T-helper 2 cell treated with Interferon-gamma antibody and Interleukin-4, amounts not matched to agents 5 μg/mL and 100 μg/mL, for 36 hours (primary cell): ENCODE results near the gene NKX2-8.

Experiments
- DNase-seq: peaks from one replicate; pipeline ENCODE4 v3.0.0; 2021; ENCODE audit warnings: low spot score
- H3K27ac Mint-ChIP-seq: one replicate; pipeline ENCODE4 v1.8.0; 2021; ENCODE audit warnings: mild to moderate bottlenecking, mixed read lengths
- H3K27me3 Mint-ChIP-seq: one replicate; pipeline ENCODE4 v1.8.0; 2021; ENCODE audit warnings: low read depth, mixed read lengths
- H3K36me3 Mint-ChIP-seq: one replicate; pipeline ENCODE4 v1.8.0; 2021; ENCODE audit warnings: low read depth, mixed read lengths
- H3K4me1 Mint-ChIP-seq: one replicate; pipeline ENCODE4 v1.8.0; 2021; ENCODE audit warnings: low read depth, mixed read lengths
- H3K4me3 Mint-ChIP-seq: one replicate; pipeline ENCODE4 v1.8.0; 2022; ENCODE audit warnings: mild to moderate bottlenecking, moderate library complexity, mixed read lengths
- H3K9me3 Mint-ChIP-seq: one replicate; pipeline ENCODE4 v1.8.0; 2021; ENCODE audit warnings: mixed read lengths

The NKX2-8 gene

DNA sequence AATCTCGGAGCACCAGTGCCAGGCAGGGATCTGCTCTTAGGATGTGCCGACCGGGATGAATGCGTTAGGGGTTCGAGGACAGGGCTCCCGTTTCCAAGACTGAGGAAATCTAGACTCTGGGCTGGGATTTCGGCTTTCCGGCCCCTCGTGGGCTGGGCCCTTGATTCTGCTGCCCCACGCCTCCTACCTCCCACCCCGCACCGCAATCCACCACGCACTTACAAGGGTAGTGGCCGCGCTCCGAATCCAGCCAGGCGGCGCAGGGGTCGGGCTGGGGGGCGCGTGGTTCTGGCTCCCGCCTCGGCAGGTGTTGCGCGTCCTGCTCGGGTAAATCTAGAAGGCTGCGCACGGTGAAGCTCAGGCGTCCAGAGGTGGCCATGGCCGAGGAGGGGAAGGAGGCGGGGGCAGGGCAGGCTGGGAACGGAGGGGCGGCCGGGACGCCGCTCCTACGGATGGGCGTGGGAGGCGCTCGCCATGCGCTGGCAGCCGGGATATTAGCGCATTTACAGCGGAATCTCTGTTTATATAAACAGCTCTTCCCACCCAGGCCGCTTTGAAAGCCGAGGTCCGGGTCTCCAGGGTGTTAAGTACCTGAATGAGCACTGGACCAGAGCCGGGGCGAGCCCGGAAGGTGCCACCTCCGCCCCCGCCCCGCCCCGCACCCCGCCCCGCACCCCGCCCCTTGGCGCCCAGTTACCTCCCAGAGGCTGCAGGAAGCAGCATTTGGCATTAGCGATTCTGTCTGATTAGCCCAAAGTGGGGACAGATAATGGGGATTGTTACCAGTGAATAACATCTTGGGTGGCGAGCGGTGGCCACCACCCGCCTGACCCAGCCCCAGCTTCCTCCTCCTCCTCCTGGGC lies at the start of gene NKX2-8:
Gene NKX2-8, minus strand, starts transcription at position 604 of the 863 bp plus-strand sequence. Its CDS starts 225 bp downstream, at position 379.
- Mint-ChIP-seq H3K27ac (no peak within 1 kb of the TSS), H3K9me3 (no peaks in the 10 kb centered on the region), H3K4me1 (no peaks in the 10 kb centered on the region), H3K27me3 (peaks cover 76% of the 10 kb centered on the region), H3K4me3 (no peak within 1 kb of the TSS), H3K36me3 (no peaks in the 10 kb centered on the region)
- DNase-seq, result no peak

DNA sequence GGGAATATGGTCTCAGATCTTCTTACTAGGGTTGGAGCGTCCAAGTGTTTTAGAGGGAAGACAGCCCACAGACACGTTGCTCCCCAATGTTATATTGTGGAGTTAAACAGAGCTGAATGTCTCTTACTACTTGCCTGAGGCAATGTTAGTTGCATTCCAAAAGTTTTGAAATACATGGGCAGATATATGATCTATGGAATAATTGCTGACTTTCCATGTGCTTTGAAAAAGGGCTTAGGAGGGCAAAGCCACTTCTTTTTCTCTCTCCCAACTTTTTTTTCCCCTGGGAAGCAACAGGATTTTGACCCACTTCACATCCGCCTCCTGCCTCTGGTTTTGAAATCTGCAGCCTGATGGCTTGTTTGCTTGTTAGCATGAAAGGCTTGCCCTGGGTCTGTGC lies 45.6 kb upstream of the NKX2-8 start:
- Mint-ChIP-seq H3K36me3 (no peaks in the 10 kb centered on the region), H3K4me1 (no peaks in the 10 kb centered on the region), H3K9me3 (no peaks in the 10 kb centered on the region), H3K27me3 (no peaks in the 10 kb centered on the region), H3K4me3 (no peak overlapping the region), H3K27ac (no peak overlapping the region)
- no peak for DNase-seq

DNA sequence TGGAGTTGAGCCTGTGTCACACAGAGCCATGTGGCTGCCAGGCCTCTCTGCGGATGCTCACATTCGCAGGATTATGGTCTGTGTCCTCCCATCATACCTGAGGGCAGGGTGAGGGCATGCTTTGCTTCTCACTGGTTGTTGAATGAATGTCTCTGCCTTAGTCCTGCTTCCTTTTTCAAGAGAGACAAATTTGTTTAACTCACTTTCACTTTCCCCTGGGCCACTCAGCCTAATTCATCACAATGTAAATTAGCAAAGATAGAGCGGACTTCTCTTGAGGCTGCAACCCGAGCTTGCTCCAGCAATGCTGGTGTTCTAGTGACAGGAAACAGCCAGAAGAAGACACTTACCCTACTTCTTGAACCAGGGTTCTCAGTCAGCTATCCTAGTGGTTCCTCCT lies 43.7 kb upstream of the NKX2-8 start:
- DNase-seq, result no peak
- Mint-ChIP-seq H3K9me3 (no peaks in the 10 kb centered on the region), H3K4me3 (no peak overlapping the region), H3K4me1 (no peaks in the 10 kb centered on the region), H3K27ac (no peak overlapping the region), H3K36me3 (no peaks in the 10 kb centered on the region), H3K27me3 (no peaks in the 10 kb centered on the region)

GRCh38 chr14:36625436-36625835 lies 43.0 kb upstream of the NKX2-8 start:
- no peak for DNase-seq
- H3K4me1 Mint-ChIP-seq, result no peaks in the 10 kb centered on the region
- no peak overlapping the region for H3K4me3 Mint-ChIP-seq
- no peaks in the 10 kb centered on the region for H3K27me3 Mint-ChIP-seq
- H3K27ac Mint-ChIP-seq, result no peak overlapping the region
- no peaks in the 10 kb centered on the region for H3K36me3 Mint-ChIP-seq
- no peaks in the 10 kb centered on the region for H3K9me3 Mint-ChIP-seq

DNA sequence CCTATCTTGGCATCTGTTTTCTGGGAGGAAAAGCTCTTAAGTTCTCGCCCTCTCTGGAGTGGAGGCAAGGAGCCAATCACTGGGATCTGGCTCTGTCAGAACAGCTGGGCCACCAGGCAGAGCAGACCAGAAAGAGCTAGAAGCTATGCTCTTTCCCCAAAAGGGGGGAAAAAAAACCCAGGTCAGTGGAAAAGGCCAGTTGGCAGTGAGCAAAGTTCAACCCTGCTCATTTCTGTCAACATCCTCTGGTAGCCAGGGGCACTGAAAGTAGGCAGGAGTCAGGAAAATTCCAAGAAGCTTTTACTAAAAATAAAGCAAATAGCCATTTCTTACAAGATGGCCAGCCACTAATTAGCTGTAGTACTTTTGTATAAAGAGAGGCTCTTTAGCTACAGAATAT lies 42.6 kb upstream of the NKX2-8 start:
- Mint-ChIP-seq H3K27me3 (no peaks in the 10 kb centered on the region), H3K9me3 (no peaks in the 10 kb centered on the region), H3K4me1 (no peaks in the 10 kb centered on the region), H3K36me3 (no peaks in the 10 kb centered on the region), H3K4me3 (no peak overlapping the region), H3K27ac (no peak overlapping the region)
- no peak for DNase-seq

GRCh38 chr14:36619853-36620252 lies 37.4 kb upstream of the NKX2-8 start:
- Mint-ChIP-seq H3K4me3 (no peak overlapping the region), H3K4me1 (no peaks in the 10 kb centered on the region), H3K9me3 (no peaks in the 10 kb centered on the region), H3K27me3 (no peaks in the 10 kb centered on the region), H3K27ac (no peak overlapping the region), H3K36me3 (no peaks in the 10 kb centered on the region)
- no peak for DNase-seq

DNA sequence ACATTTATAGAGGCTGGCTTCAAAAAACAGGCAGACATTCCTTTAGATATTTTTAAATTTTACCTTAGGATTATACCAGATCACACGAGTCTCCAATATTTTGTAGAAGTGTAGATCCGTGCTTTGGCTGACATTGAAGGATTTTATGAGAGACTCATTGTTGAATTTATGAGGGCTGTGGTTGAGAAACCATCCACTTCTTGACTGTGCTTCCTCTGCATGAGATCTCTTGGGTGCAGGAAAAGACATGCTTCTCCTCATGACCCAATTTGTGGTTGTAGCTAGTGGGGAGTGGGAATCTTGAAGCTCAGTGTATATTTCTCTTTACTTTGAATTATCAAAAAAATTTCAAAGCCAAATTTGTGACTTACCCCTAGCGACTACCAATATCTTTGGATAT lies 36.7 kb upstream of the NKX2-8 start:
- Mint-ChIP-seq H3K9me3 (no peaks in the 10 kb centered on the region), H3K4me1 (no peaks in the 10 kb centered on the region), H3K4me3 (no peak overlapping the region), H3K27me3 (no peaks in the 10 kb centered on the region), H3K36me3 (no peaks in the 10 kb centered on the region), H3K27ac (no peak overlapping the region)
- DNase-seq, result no peak

DNA sequence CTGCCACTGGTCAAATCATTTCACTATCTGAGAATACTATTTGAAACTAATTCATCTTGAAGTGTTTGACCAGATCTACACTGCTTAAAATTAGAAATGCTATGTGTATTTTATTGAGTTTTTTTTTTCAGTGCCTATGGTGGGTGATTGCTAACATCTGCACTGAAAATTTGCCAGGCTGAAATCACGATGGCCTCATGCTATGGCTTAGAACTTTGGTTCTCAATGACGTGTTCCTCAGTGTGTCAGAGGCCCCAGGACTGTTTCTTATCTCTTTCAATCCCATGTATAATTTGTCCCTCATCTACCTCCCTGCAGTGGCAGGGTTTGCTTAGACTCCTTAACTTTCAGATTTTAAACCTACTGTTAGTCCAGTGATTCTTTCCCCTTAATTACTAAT lies 36.2 kb upstream of the NKX2-8 start:
- no peaks in the 10 kb centered on the region for H3K27me3 Mint-ChIP-seq
- H3K27ac Mint-ChIP-seq, result no peak overlapping the region
- H3K36me3 Mint-ChIP-seq, result no peaks in the 10 kb centered on the region
- H3K4me1 Mint-ChIP-seq, result no peaks in the 10 kb centered on the region
- no peak for DNase-seq
- no peak overlapping the region for H3K4me3 Mint-ChIP-seq
- no peaks in the 10 kb centered on the region for H3K9me3 Mint-ChIP-seq

DNA sequence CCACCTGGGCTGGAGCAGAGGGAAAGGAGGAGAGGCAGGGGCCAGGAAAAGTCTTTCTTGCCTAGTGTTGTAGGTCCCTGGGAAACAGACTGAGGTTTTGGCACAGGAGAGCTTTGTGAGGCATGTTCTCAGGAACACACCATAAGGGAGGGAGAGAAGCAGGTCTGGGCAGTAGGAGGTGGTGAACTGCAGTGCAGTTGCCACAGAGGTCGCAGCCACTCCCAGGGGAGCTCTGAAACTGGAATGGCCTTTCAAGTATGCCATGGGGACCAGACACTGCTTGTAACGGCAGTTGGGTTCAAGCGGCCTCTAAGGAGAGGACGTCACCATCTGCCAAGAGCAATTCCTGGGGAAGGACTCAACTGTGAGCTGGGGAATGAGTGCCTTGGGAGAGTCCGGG lies 35.4 kb upstream of the NKX2-8 start:
- H3K27ac Mint-ChIP-seq, result no peak overlapping the region
- no peaks in the 10 kb centered on the region for H3K36me3 Mint-ChIP-seq
- no peak for DNase-seq
- no peak overlapping the region for H3K4me3 Mint-ChIP-seq
- H3K27me3 Mint-ChIP-seq, result no peaks in the 10 kb centered on the region
- H3K9me3 Mint-ChIP-seq, result no peaks in the 10 kb centered on the region
- H3K4me1 Mint-ChIP-seq, result no peaks in the 10 kb centered on the region

DNA sequence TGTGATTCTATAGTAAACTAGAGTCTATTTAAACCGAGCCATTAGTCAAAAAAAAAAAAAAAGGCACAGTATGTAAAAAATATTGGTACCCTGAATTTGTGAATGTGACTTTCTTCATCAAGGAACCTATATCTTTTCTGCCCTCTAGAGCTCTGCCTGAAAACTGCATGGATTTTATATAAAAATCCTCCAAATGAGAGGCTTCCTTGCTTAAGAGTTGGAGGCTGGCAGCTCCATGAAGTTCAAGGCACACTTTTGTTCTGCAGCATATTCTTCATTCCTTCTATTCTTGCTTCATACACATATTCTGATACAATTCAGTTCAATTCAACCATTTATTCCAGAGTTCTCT lies 23.1 kb upstream of the NKX2-8 start:
- peaks cover 5% of the 10 kb centered on the region for H3K27me3 Mint-ChIP-seq
- no peaks in the 10 kb centered on the region for H3K4me1 Mint-ChIP-seq
- no peak overlapping the region for H3K4me3 Mint-ChIP-seq
- no peaks in the 10 kb centered on the region for H3K36me3 Mint-ChIP-seq
- no peak for DNase-seq
- H3K27ac Mint-ChIP-seq, result no peak overlapping the region
- no peaks in the 10 kb centered on the region for H3K9me3 Mint-ChIP-seq

DNA sequence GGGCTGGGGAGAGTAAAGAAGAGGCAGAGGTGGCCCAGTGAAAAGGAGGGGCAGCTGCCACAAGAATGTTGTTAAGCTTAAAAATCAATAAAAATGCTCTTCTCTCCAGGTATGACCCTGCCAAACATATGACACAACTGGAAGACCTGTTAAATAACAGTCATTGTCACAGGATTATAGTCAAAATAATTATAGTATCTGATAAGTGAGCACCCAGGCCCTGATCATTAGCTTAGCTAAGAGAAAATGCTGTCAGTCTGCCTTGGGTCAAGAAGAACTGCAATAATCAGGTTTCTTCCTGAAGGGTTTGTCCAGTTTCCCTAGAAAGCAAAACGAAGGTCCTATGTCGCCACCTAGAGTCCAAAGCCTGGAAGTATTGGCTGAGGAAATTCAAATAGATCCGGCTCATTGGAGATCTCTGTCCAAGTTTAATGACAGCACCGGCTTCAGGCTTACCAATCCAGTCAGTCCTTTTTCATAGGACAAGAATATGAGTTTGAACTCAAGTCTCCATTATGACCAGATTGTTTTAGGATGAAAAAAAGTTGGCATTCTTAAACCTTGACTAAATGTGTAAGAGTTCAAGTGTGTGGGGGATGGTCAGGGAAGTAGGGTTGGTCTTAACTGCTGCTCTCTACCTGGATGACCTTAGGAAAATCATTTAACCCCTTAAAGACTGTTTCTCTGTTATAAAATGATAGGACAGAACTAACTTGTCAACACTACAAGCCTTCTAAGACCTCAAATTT lies 22.5 kb upstream of the NKX2-8 start:
- Mint-ChIP-seq H3K36me3 (no peaks in the 10 kb centered on the region), H3K4me1 (no peaks in the 10 kb centered on the region), H3K4me3 (no peak overlapping the region), H3K27ac (no peak overlapping the region), H3K9me3 (no peaks in the 10 kb centered on the region), H3K27me3 (peaks cover 5% of the 10 kb centered on the region)
- peak; percentile 16 for DNase-seq

- Mint-ChIP-seq H3K27ac (no peak overlapping the region), H3K9me3 (no peaks in the 10 kb centered on the region), H3K4me1 (no peaks in the 10 kb centered on the region), H3K27me3 (peaks cover 5% of the 10 kb centered on the region), H3K36me3 (no peaks in the 10 kb centered on the region), H3K4me3 (no peak overlapping the region)
- no peak for DNase-seq
These were observed 18.0 kb upstream of the NKX2-8 start for GRCh38 chr14:36600431-36600830.

- Mint-ChIP-seq H3K9me3 (no peaks in the 10 kb centered on the region), H3K4me1 (no peaks in the 10 kb centered on the region), H3K36me3 (no peaks in the 10 kb centered on the region), H3K27me3 (peaks cover 49% of the 10 kb centered on the region), H3K27ac (no peak overlapping the region), H3K4me3 (no peak overlapping the region)
- no peak for DNase-seq
These were observed 9.1 kb upstream of the NKX2-8 start for GRCh38 chr14:36591482-36591881.

DNA sequence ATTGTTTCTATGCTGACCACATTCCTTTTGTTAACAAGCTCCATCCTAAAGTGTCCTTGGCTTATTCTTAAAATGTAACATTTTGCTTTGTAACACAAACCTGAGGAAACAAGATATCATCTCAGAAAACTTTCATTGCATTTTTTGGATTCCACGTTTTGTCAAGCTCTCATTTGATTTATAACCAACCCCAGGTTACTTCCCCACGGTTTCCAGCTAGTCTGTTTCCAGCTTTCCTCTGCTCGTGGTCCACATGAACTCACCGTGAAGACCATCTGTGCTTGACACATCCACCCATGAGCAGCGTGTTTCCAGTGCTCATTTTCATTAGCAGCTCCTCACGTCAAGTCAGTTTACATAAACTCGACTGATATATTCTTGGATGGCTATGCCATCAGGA lies 6.4 kb upstream of the NKX2-8 start:
- no peak for DNase-seq
- Mint-ChIP-seq H3K4me3 (no peak overlapping the region), H3K27ac (no peak overlapping the region), H3K9me3 (no peaks in the 10 kb centered on the region), H3K4me1 (no peaks in the 10 kb centered on the region), H3K36me3 (no peaks in the 10 kb centered on the region), H3K27me3 (peaks cover 72% of the 10 kb centered on the region)
